Measurements from ENCODE around the gene INHBE.

The INHBE gene

DNA sequence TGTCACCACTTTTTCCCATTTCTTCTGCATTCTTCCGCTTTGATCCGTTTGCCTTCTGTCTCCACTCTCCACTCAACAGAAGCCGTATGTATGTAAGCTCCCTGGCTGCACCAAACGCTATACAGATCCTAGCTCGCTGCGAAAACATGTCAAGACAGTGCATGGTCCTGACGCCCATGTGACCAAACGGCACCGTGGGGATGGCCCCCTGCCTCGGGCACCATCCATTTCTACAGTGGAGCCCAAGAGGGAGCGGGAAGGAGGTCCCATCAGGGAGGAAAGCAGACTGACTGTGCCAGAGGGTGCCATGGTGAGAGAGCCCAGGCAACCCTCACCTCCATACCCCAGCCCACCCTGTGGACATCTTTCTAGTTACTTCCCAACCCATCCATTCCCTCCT is 12.8 kb downstream of the INHBE start:
- Histone ChIP-seq H3K36me3 (ENCODE audit: control insufficient read depth, insufficient read depth, low read length) (no peaks in the 10 kb centered on the region), H3K9me3 (ENCODE audit: control insufficient read depth, insufficient read depth, low read length) (no peaks in the 10 kb centered on the region), H3K4me3 (ENCODE audit: low read length) (no peak overlapping the region), H3K27me3 (ENCODE audit: control insufficient read depth, insufficient read depth, low read length) (peaks cover 2% of the 10 kb centered on the region; the same call in 1 of the 2 replicates), H3K27ac (ENCODE audit: low read length) (no peak overlapping the region), H3K4me1 (ENCODE audit: control insufficient read depth, insufficient read depth, low read length) (peaks cover under 1% of the 10 kb centered on the region)
- no peak for DNase-seq (ENCODE audit: low read depth, low spot score)
- no CpG with 5 or more reads among the region's 11 CpGs for WGBS (ENCODE audit: insufficient coverage, insufficient read length)

DNA sequence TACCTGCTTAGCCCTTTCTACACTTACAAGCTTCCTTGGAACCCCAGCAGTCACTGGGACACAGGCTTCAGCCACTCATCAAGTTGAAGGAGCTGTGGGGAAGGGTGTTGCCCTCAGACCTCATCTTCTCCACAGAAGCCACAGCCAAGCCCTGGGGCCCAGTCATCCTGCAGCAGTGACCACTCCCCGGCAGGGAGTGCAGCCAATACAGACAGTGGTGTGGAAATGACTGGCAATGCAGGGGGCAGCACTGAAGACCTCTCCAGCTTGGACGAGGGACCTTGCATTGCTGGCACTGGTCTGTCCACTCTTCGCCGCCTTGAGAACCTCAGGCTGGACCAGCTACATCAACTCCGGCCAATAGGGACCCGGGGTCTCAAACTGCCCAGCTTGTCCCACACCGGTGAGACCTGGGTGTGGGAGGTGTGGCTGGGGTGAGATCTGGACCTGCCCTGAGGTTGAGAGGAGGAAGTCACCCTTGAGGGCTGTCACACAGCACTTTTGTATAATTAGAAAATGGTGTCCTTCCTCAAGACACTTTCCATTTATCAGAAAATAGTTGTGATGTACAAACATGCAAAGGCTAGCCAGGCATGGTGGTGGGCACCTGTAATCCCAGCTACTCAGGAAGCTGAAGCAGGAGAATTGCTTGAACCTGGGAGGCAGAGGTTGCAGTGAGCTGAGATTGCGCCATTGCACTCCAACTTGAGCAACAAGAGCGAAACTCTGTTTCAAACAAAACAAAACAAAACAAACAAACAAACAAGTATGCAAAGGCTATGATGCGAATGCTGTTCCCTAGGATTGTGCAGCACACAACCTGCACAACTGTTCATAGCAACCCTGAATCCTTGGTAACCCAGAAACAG is 14.4 kb downstream of the INHBE start:
- Histone ChIP-seq H3K36me3 (ENCODE audit: control insufficient read depth, insufficient read depth, low read length) (no peaks in the 10 kb centered on the region), H3K4me3 (ENCODE audit: low read length) (no peak overlapping the region), H3K4me1 (ENCODE audit: control insufficient read depth, insufficient read depth, low read length) (no peaks in the 10 kb centered on the region; the same call in 1 of the 2 replicates), H3K27ac (ENCODE audit: low read length) (no peak overlapping the region), H3K27me3 (ENCODE audit: control insufficient read depth, insufficient read depth, low read length) (peaks cover 13% of the 10 kb centered on the region), H3K9me3 (ENCODE audit: control insufficient read depth, insufficient read depth, low read length) (no peaks in the 10 kb centered on the region)
- no peak for DNase-seq (ENCODE audit: low read depth, low spot score)
- WGBS (ENCODE audit: insufficient coverage, insufficient read length): no CpG with 5 or more reads among the region's 10 CpGs

DNA sequence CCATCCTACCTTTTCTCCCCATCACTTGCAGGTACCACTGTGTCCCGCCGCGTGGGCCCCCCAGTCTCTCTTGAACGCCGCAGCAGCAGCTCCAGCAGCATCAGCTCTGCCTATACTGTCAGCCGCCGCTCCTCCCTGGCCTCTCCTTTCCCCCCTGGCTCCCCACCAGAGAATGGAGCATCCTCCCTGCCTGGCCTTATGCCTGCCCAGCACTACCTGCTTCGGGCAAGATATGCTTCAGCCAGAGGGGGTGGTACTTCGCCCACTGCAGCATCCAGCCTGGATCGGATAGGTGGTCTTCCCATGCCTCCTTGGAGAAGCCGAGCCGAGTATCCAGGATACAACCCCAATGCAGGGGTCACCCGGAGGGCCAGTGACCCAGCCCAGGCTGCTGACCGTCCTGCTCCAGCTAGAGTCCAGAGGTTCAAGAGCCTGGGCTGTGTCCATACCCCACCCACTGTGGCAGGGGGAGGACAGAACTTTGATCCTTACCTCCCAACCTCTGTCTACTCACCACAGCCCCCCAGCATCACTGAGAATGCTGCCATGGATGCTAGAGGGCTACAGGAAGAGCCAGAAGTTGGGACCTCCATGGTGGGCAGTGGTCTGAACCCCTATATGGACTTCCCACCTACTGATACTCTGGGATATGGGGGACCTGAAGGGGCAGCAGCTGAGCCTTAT is 15.3 kb downstream of the INHBE start:
- no CpG with 5 or more reads among the region's 14 CpGs for WGBS (ENCODE audit: insufficient coverage, insufficient read length)
- no peak for DNase-seq (ENCODE audit: low read depth, low spot score)
- no peaks in the 10 kb centered on the region; the same call in none of the 2 replicates for H3K4me1 ChIP-seq (ENCODE audit: control insufficient read depth, insufficient read depth, low read length)
- H3K4me3 ChIP-seq (ENCODE audit: low read length): no peak overlapping the region
- H3K9me3 ChIP-seq (ENCODE audit: control insufficient read depth, insufficient read depth, low read length): no peaks in the 10 kb centered on the region
- H3K36me3 ChIP-seq (ENCODE audit: control insufficient read depth, insufficient read depth, low read length): no peaks in the 10 kb centered on the region; the same call in 1 of the 2 replicates
- H3K27me3 ChIP-seq (ENCODE audit: control insufficient read depth, insufficient read depth, low read length): peaks cover 22% of the 10 kb centered on the region
- H3K27ac ChIP-seq (ENCODE audit: low read length): no peak overlapping the region

GRCh38 chr12:57470970-57471656 is 16.0 kb downstream of the INHBE start:
- H3K27me3 ChIP-seq (ENCODE audit: control insufficient read depth, insufficient read depth, low read length): peaks cover 28% of the 10 kb centered on the region
- WGBS (ENCODE audit: insufficient coverage, insufficient read length): no CpG with 5 or more reads among the region's 4 CpGs
- H3K36me3 ChIP-seq (ENCODE audit: control insufficient read depth, insufficient read depth, low read length): no peaks in the 10 kb centered on the region; the same call in 1 of the 2 replicates

GRCh38 chr12:57471661-57472060 is 16.6 kb downstream of the INHBE start:
- no CpG with 5 or more reads among the region's 3 CpGs for WGBS (ENCODE audit: insufficient coverage, insufficient read length)
- no peak for DNase-seq (ENCODE audit: low read depth, low spot score)
- Histone ChIP-seq H3K4me1 (ENCODE audit: control insufficient read depth, insufficient read depth, low read length) (no peaks in the 10 kb centered on the region; the same call in none of the 2 replicates), H3K4me3 (ENCODE audit: low read length) (no peak overlapping the region), H3K36me3 (ENCODE audit: control insufficient read depth, insufficient read depth, low read length) (no peaks in the 10 kb centered on the region; the same call in 1 of the 2 replicates), H3K27me3 (ENCODE audit: control insufficient read depth, insufficient read depth, low read length) (peaks cover 33% of the 10 kb centered on the region), H3K9me3 (ENCODE audit: control insufficient read depth, insufficient read depth, low read length) (no peaks in the 10 kb centered on the region), H3K27ac (ENCODE audit: low read length) (no peak overlapping the region)

More at GRCh38 chr12:57470970-57471656, 16.0 kb downstream of the INHBE start:
- H3K9me3 ChIP-seq (ENCODE audit: control insufficient read depth, insufficient read depth, low read length): no peaks in the 10 kb centered on the region
- H3K4me3 ChIP-seq (ENCODE audit: low read length): no peak overlapping the region
- H3K27ac ChIP-seq (ENCODE audit: low read length): no peak overlapping the region
- no peaks in the 10 kb centered on the region; the same call in none of the 2 replicates for H3K4me1 ChIP-seq (ENCODE audit: control insufficient read depth, insufficient read depth, low read length)
- no peak for DNase-seq (ENCODE audit: low read depth, low spot score)

- peaks cover 35% of the 10 kb centered on the region for H3K27me3 ChIP-seq (ENCODE audit: control insufficient read depth, insufficient read depth, low read length)
- no CpG with 5 or more reads among the region's 3 CpGs for WGBS (ENCODE audit: insufficient coverage, insufficient read length)
Measured at GRCh38 chr12:57472391-57472790, 17.3 kb downstream of the INHBE start.

GRCh38 chr12:57473392-57473791 is 18.3 kb downstream of the INHBE start:
- Histone ChIP-seq H3K27me3 (ENCODE audit: control insufficient read depth, insufficient read depth, low read length) (peaks cover 35% of the 10 kb centered on the region), H3K9me3 (ENCODE audit: control insufficient read depth, insufficient read depth, low read length) (no peaks in the 10 kb centered on the region), H3K36me3 (ENCODE audit: control insufficient read depth, insufficient read depth, low read length) (no peaks in the 10 kb centered on the region; the same call in 1 of the 2 replicates), H3K4me3 (ENCODE audit: low read length) (no peak overlapping the region), H3K27ac (ENCODE audit: low read length) (no peak overlapping the region), H3K4me1 (ENCODE audit: control insufficient read depth, insufficient read depth, low read length) (peaks cover 2% of the 10 kb centered on the region)
- no peak for DNase-seq (ENCODE audit: low read depth, low spot score)
- no CpG with 5 or more reads among the region's 3 CpGs for WGBS (ENCODE audit: insufficient coverage, insufficient read length)

More at GRCh38 chr12:57472391-57472790, 17.3 kb downstream of the INHBE start:
- Histone ChIP-seq H3K9me3 (ENCODE audit: control insufficient read depth, insufficient read depth, low read length) (no peaks in the 10 kb centered on the region), H3K36me3 (ENCODE audit: control insufficient read depth, insufficient read depth, low read length) (no peaks in the 10 kb centered on the region; the same call in 1 of the 2 replicates), H3K27ac (ENCODE audit: low read length) (no peak overlapping the region), H3K4me1 (ENCODE audit: control insufficient read depth, insufficient read depth, low read length) (no peaks in the 10 kb centered on the region; the same call in none of the 2 replicates), H3K4me3 (ENCODE audit: low read length) (no peak overlapping the region)
- no peak for DNase-seq (ENCODE audit: low read depth, low spot score)

DNA sequence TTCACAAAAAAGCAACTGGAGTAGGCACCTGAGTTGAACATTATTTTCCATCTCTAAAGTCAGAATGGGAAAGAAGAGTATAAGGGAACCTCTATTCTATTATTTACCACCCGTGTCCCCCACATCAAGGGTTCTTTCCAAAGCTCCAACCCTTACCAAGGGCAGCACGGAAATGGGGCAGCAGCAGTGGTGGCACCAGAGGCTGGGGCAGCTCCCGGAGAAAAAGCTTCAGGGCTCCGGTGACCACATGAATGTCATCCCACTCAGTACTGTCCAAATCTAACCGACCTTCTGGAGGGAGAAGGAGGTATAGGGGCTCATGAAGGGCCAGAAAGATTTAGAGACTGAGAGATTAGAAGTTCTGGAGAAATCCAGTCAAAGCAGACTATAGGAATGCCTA is 18.8 kb downstream of the INHBE start:
- H3K4me1 ChIP-seq (ENCODE audit: control insufficient read depth, insufficient read depth, low read length): peaks cover 2% of the 10 kb centered on the region

DNA sequence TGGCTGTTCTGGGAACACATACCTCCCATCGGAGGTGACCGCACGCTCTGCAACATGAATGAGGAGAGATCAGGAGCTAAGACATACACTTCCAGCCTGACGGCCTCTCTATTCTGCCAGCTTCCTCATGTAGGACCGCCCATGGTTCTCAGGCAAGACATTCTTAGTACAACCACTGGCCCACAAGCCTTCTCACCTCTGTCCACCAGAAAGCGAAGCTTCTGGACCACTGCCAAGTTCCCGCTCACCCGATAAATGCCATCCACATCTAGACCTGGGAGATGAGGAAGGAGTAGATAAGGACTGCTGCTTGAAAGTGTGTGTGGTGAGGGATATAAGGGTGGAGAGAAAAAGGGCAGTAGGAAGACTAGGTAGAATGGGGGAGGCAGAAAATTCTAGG is 19.3 kb downstream of the INHBE start:
- no peak for DNase-seq (ENCODE audit: low read depth, low spot score)
- no CpG with 5 or more reads among the region's 8 CpGs for WGBS (ENCODE audit: insufficient coverage, insufficient read length)
- H3K27me3 ChIP-seq (ENCODE audit: control insufficient read depth, insufficient read depth, low read length): peaks cover 35% of the 10 kb centered on the region
- H3K4me3 ChIP-seq (ENCODE audit: low read length): no peak overlapping the region
- H3K4me1 ChIP-seq (ENCODE audit: control insufficient read depth, insufficient read depth, low read length): peaks cover 2% of the 10 kb centered on the region
- H3K27ac ChIP-seq (ENCODE audit: low read length): no peak overlapping the region
- H3K36me3 ChIP-seq (ENCODE audit: control insufficient read depth, insufficient read depth, low read length): no peaks in the 10 kb centered on the region; the same call in 1 of the 2 replicates
- H3K9me3 ChIP-seq (ENCODE audit: control insufficient read depth, insufficient read depth, low read length): no peaks in the 10 kb centered on the region

More for the DNA sequence above, 18.8 kb downstream of the INHBE start:
- no peaks in the 10 kb centered on the region for H3K9me3 ChIP-seq (ENCODE audit: control insufficient read depth, insufficient read depth, low read length)
- no peak for DNase-seq (ENCODE audit: low read depth, low spot score)
- no peaks in the 10 kb centered on the region; the same call in 1 of the 2 replicates for H3K36me3 ChIP-seq (ENCODE audit: control insufficient read depth, insufficient read depth, low read length)
- no CpG with 5 or more reads among the region's 5 CpGs for WGBS (ENCODE audit: insufficient coverage, insufficient read length)
- H3K4me3 ChIP-seq (ENCODE audit: low read length): no peak overlapping the region
- H3K27me3 ChIP-seq (ENCODE audit: control insufficient read depth, insufficient read depth, low read length): peaks cover 35% of the 10 kb centered on the region
- no peak overlapping the region for H3K27ac ChIP-seq (ENCODE audit: low read length)

- no peak for DNase-seq (ENCODE audit: low read depth, low spot score)
- H3K36me3 ChIP-seq (ENCODE audit: control insufficient read depth, insufficient read depth, low read length): no peaks in the 10 kb centered on the region; the same call in 1 of the 2 replicates
- H3K27me3 ChIP-seq (ENCODE audit: control insufficient read depth, insufficient read depth, low read length): peaks cover 35% of the 10 kb centered on the region
- H3K4me1 ChIP-seq (ENCODE audit: control insufficient read depth, insufficient read depth, low read length): peaks cover 2% of the 10 kb centered on the region
- WGBS (ENCODE audit: insufficient coverage, insufficient read length): no CpG with 5 or more reads among the region's 7 CpGs
- no peaks in the 10 kb centered on the region for H3K9me3 ChIP-seq (ENCODE audit: control insufficient read depth, insufficient read depth, low read length)
- no peak overlapping the region; the same call in 1 of the 2 replicates for H3K4me3 ChIP-seq (ENCODE audit: low read length)
- H3K27ac ChIP-seq (ENCODE audit: low read length): no peak overlapping the region
Measured at GRCh38 chr12:57474862-57475261, 19.8 kb downstream of the INHBE start.
